Transverse colon (tissue), 4 donors: ENCODE data around the gene SPACA4. TPM values are rescaled to one million over a fixed set of nuclear protein-coding genes. Genes with fewer than 3 reads are reported as not detected.
A peak's percentile ranks its signal among the peaks of the same experiment; 100 is the strongest.

Experiments used
- DNase-seq: peaks from one replicate; pipeline ENCODE4 v3.0.0-alpha.2; 2019
- H3K27ac ChIP-seq, 4 donors: fragments of 200-600 bp; sonication (generic); 2 replicates each; pipeline ENCODE4 v1.5.1; 2016 to 2018; ENCODE audit warnings: inconsistent platforms in 4 of 4
- H3K27me3 ChIP-seq: fragments of 200-600 bp; sonication (generic); 2 replicates; pipeline ENCODE4 v1.5.1; 2017; ENCODE audit warnings: inconsistent platforms
- H3K36me3 ChIP-seq, 4 donors: fragments of 200-600 bp; sonication (generic); 2 replicates each; pipeline ENCODE4 v1.5.1; 2017 to 2019; ENCODE audit warnings: inconsistent platforms in 4 of 4
- H3K4me1 ChIP-seq, 4 donors: fragments of 200-600 bp; sonication (generic); 2 replicates each; pipeline ENCODE4 v1.5.1; 2017 to 2020; ENCODE audit warnings: inconsistent platforms in 4 of 4
- H3K4me3 ChIP-seq, 4 donors: fragments of 200-600 bp; sonication (generic); 1 replicate in 1 of 4; 2 replicates in 3 of 4; pipeline versions ENCODE4 v1.5.1 to v1.6.1; 2017 to 2019; ENCODE audit warnings: inconsistent platforms in 4 of 4
- H3K9me3 ChIP-seq, 2 donors: fragments of 200-600 bp; sonication (generic); 2 replicates each; pipeline ENCODE4 v1.5.1; 2017 to 2019; ENCODE audit warnings: inconsistent platforms in 2 of 2
- CTCF ChIP-seq, 5 experiments: fragments of 200-600 bp in 3 of 5; fragments of 450-650 bp in 2 of 5; sonication (generic) in 3 of 5; IDR thresholded peaks; 1 replicate in 2 of 5; 2 replicates in 3 of 5; pipeline ENCODE4 v1.5.1; 2016 to 2017; ENCODE audit warnings: antibody characterized with exemption in 5 of 5, inconsistent platforms in 3 of 5, mild to moderate bottlenecking in 2 of 5, moderate library complexity in 1 of 5
- EP300 ChIP-seq: sonication (generic); formaldehyde crosslinking; IDR thresholded peaks from one replicate; pipeline ENCODE4 v1.6.1; 2017; ENCODE audit warnings: antibody characterized with exemption, low read depth
- POLR2A ChIP-seq: fragments of 450-650 bp; IDR thresholded peaks from one replicate; pipeline ENCODE4 v1.6.1; 2016; ENCODE audit warnings: antibody characterized with exemption, mild to moderate bottlenecking, moderate library complexity
- POLR2AphosphoS5 ChIP-seq, 3 donors: sonication (generic); formaldehyde crosslinking; IDR thresholded peaks; one replicate each; pipeline ENCODE4 v1.6.1; 2016; ENCODE audit warnings: antibody characterized with exemption in 3 of 3
- WGBS, 2 donors: methylation state at CpG; one replicate each; pipeline ENCODE4 v1.1.5; 2018; ENCODE audit warnings: low coverage in 1 of 2; 5-methylcytosine and 5-hydroxymethylcytosine counted together
- in situ Hi-C, 4 donors: fragments of 200-750 bp; cut with MboI; loops; one replicate each; pipeline versions ENCODE4 v1.15.0 to v1.15.1; 2017; ENCODE audit warnings: low sequenced_read_pairs in 3 of 4, low pct_ligation_motif_present in 1 of 4, low pct_unique_long_range_greater_than_20kb in 1 of 4
- intact Hi-C: fragments of 100-400 bp; cut with DNase I; formaldehyde crosslinking; loops from one replicate; pipeline ENCODE4 v1.15.1; 2023; ENCODE audit warnings: low total_unique reads
- total RNA-seq, 4 donors: library from RNA; depleted of rRNA; stranded (reverse); fragments of >200 nt; gene quantifications; one replicate each; pipeline ENCODE4 v1.1.0, GENCODE V29; 2016

The SPACA4 gene
- total RNA-seq, 4 donors from 2014 or later = not detected

GRCh38 chr19:48624791-48625723 is 18.5 kb downstream of the SPACA4 start:
- intact Hi-C loops = no loop called here
- H3K4me3 ChIP-seq = peak overlapping the region; percentile 10 to 67 (median 41)

GRCh38 chr19:48625891-48626327 is 19.4 kb downstream of the SPACA4 start:
- Histone ChIP-seq H3K27me3 (no peaks in the 10 kb centered on the region), H3K9me3 (no peaks in the 10 kb centered on the region), H3K4me3 (peak overlapping the region in 2 of 4 donors; percentile 45 to 67), H3K36me3 (no peaks in the 10 kb centered on the region), H3K27ac (peak overlapping the region; percentile 76 to 94 (median 92)), H3K4me1 (peaks cover 24 to 69% (median 57%) of the 10 kb centered on the region in 4 donors)
- in situ Hi-C loops = no loop called here
- intact Hi-C loops = no loop called here
- WGBS, 2 donors = 83% methylated on average over 24 of the region's 30 CpGs; no CpG with 5 or more reads in 1 of the 2 donors
- TF ChIP-seq POLR2A = no peak
- no peak for TF ChIP-seq CTCF (IDR thresholded peaks at IDR 0.05)
- no peak for TF ChIP-seq POLR2AphosphoS5 (IDR thresholded peaks at IDR 0.05)
- DNase-seq = peak; percentile 36

More at GRCh38 chr19:48624791-48625723, 18.5 kb downstream of the SPACA4 start:
- in situ Hi-C loops = no loop called here
- peak; percentile 79 for DNase-seq
- Histone ChIP-seq H3K4me1 (peaks cover 16 to 63% (median 51%) of the 10 kb centered on the region in 4 donors), H3K9me3 (no peaks in the 10 kb centered on the region), H3K36me3 (no peaks in the 10 kb centered on the region), H3K27me3 (no peaks in the 10 kb centered on the region), H3K27ac (peak overlapping the region; percentile 83 to 94 (median 92))
- TF ChIP-seq POLR2A (peak; percentile 79), POLR2AphosphoS5 (IDR thresholded peaks at IDR 0.05) (peak; percentile 38 to 77 (median 74)), CTCF (IDR thresholded peaks at IDR 0.05) (no peak)
- WGBS, 2 donors = 32 to 39% methylated on average over 11 to 23 of the region's 24 CpGs

- WGBS, 2 donors = 62% methylated on average over 6 of the region's 6 CpGs; no CpG with 5 or more reads in 1 of the 2 donors
- DNase-seq = peak; percentile 73
- TF ChIP-seq EP300 (no peak), POLR2A (peak; percentile 53), POLR2AphosphoS5 (IDR thresholded peaks at IDR 0.05) (peak in 2 of 3 donors; percentile 73 to 74), CTCF (IDR thresholded peaks at IDR 0.05) (peak in 1 of 5 experiments; percentile 21)
- intact Hi-C loops = no loop called here
- H3K27me3 ChIP-seq = no peaks in the 10 kb centered on the region
- no peaks in the 10 kb centered on the region for H3K36me3 ChIP-seq
- H3K4me3 ChIP-seq = no peak overlapping the region
- peak overlapping the region; percentile 76 to 94 (median 92) for H3K27ac ChIP-seq
- H3K4me1 ChIP-seq = peaks cover 26 to 82% (median 64%) of the 10 kb centered on the region in 4 donors
- no peaks in the 10 kb centered on the region for H3K9me3 ChIP-seq
- in situ Hi-C loops = no loop called here
Measured at GRCh38 chr19:48627201-48627864, 20.8 kb downstream of the SPACA4 start.

GRCh38 chr19:48627865-48628314 is 21.3 kb downstream of the SPACA4 start:
- Histone ChIP-seq H3K4me3 (no peak overlapping the region), H3K9me3 (no peaks in the 10 kb centered on the region), H3K27me3 (no peaks in the 10 kb centered on the region), H3K27ac (peak overlapping the region; percentile 76 to 94 (median 92)), H3K36me3 (no peaks in the 10 kb centered on the region), H3K4me1 (peaks cover 28 to 85% (median 69%) of the 10 kb centered on the region in 4 donors)
- in situ Hi-C loops = no loop called here
- intact Hi-C loops = no loop called here
- no peak for DNase-seq
- no peak for TF ChIP-seq POLR2AphosphoS5 (IDR thresholded peaks at IDR 0.05)
- no peak for TF ChIP-seq EP300
- TF ChIP-seq POLR2A = no peak
- no peak for TF ChIP-seq CTCF (IDR thresholded peaks at IDR 0.05)
- WGBS, 2 donors = 81% methylated on average over 15 of the region's 17 CpGs; no CpG with 5 or more reads in 1 of the 2 donors
